Colon (tissue), 2 donors: ENCODE measurements around the gene SKIL.

Source experiments
- FAIRE-seq: peaks from 2 replicates; lab custom pipeline; 2012; peaks lifted over from hg19 to GRCh38; lab: Jason Lieb, UNC
- donor health status: control.
- donor health status: control.

The SKIL gene

GRCh38 chr3:170350515-170351413 lies 6.8 kb upstream of the SKIL start:
- no peak for FAIRE-seq

GRCh38 chr3:170352936-170353335 lies 4.6 kb upstream of the SKIL start:
- no peak for FAIRE-seq

GRCh38 chr3:170353485-170353884 lies 4.0 kb upstream of the SKIL start:
- FAIRE-seq = no peak

GRCh38 chr3:170354760-170355159 lies 2.8 kb upstream of the SKIL start:
- FAIRE-seq = no peak

- FAIRE-seq = no peak
These were observed 1.5 kb upstream of the SKIL start for GRCh38 chr3:170355738-170356595.

- FAIRE-seq = no peak
These were observed 829 bp upstream of the SKIL start for GRCh38 chr3:170356596-170357175.

GRCh38 chr3:170358042-170359010 lies 811 bp downstream of the SKIL start:
- no peak for FAIRE-seq

- FAIRE-seq = no peak
These were observed 1.7 kb downstream of the SKIL start for GRCh38 chr3:170359178-170359704.

GRCh38 chr3:170360466-170360865 lies 3.0 kb downstream of the SKIL start:
- no peak for FAIRE-seq

- FAIRE-seq = no peak
These were observed 3.4 kb downstream of the SKIL start for GRCh38 chr3:170360916-170361315.

- no peak for FAIRE-seq
These were observed 4.2 kb downstream of the SKIL start for GRCh38 chr3:170361711-170362110.

GRCh38 chr3:170363471-170363994 lies 6.0 kb downstream of the SKIL start:
- no peak for FAIRE-seq

- FAIRE-seq = no peak
These were observed 7.5 kb downstream of the SKIL start for GRCh38 chr3:170364965-170365364.

- no peak for FAIRE-seq
These were observed 10.3 kb downstream of the SKIL start for GRCh38 chr3:170367797-170368196.

GRCh38 chr3:170368921-170369320 lies 11.4 kb downstream of the SKIL start:
- FAIRE-seq = no peak

GRCh38 chr3:170372190-170372879 lies 14.8 kb downstream of the SKIL start:
- no peak for FAIRE-seq

GRCh38 chr3:170383567-170383966 lies 26.1 kb downstream of the SKIL start:
- no peak for FAIRE-seq

GRCh38 chr3:170386468-170386867 lies 29.0 kb downstream of the SKIL start:
- FAIRE-seq = no peak

- no peak for FAIRE-seq
These were observed 30.4 kb downstream of the SKIL start for GRCh38 chr3:170387950-170388349.

- no peak for FAIRE-seq
These were observed 33.6 kb downstream of the SKIL start for GRCh38 chr3:170391108-170391507.
